ENCODE results near the gene GHR.

Gene GHR

DNA sequence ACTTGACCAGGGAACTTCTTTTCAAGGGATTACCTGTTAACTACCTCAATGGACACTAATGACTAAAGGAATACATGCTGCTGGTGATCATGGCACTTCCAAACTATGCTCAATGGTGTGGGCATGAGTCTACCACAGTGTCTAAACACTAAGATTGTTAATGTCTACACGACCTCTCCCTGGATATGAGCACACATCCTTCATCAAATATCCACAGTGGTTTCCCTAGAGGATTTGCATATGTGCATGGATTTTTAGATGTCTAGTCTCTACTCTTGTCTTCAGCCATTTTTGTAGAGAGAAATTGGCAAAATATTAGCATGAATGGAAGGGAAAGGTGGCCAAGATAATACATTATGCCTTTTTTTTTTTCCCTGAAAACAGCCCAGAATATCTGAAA, 220.1 kb downstream of the GHR start:
- Histone ChIP-seq H3K27ac (ENCODE audit: low read length) (no peak overlapping the region), H3K4me2 (ENCODE audit: low read depth, low read length) (no peak overlapping the region), H3K79me2 (ENCODE audit: low read length) (no peaks in the 10 kb centered on the region), H3K27me3 (replicated peaks; ENCODE audit: insufficient read depth, low read length) (no peaks in the 10 kb centered on the region), H3F3A (ENCODE audit: insufficient read depth, low read length) (no peaks in the 10 kb centered on the region), H3K9me2 (replicated peaks; ENCODE audit: insufficient read depth, low read length) (no peaks in the 10 kb centered on the region), H2AFZ (ENCODE audit: low read length) (no peak overlapping the region), H3K36me3 (replicated peaks; ENCODE audit: insufficient read depth, low read length) (no peaks in the 10 kb centered on the region), H3K4me1 (ENCODE audit: low read length) (no peaks in the 10 kb centered on the region), H3K4me3 (ENCODE audit: low read length) (no peak overlapping the region), H3K9me3 (replicated peaks; ENCODE audit: insufficient read depth, low read length) (no peaks in the 10 kb centered on the region), H4K20me1 (ENCODE audit: insufficient read depth, low read length) (no peaks in the 10 kb centered on the region), H3K9ac (ENCODE audit: low read length) (no peak overlapping the region)
- no peak for TF ChIP-seq EZH2phosphoT487 (IDR thresholded peaks at IDR 0.05; ENCODE audit: low read length)
- TF ChIP-seq, protein P1, sequence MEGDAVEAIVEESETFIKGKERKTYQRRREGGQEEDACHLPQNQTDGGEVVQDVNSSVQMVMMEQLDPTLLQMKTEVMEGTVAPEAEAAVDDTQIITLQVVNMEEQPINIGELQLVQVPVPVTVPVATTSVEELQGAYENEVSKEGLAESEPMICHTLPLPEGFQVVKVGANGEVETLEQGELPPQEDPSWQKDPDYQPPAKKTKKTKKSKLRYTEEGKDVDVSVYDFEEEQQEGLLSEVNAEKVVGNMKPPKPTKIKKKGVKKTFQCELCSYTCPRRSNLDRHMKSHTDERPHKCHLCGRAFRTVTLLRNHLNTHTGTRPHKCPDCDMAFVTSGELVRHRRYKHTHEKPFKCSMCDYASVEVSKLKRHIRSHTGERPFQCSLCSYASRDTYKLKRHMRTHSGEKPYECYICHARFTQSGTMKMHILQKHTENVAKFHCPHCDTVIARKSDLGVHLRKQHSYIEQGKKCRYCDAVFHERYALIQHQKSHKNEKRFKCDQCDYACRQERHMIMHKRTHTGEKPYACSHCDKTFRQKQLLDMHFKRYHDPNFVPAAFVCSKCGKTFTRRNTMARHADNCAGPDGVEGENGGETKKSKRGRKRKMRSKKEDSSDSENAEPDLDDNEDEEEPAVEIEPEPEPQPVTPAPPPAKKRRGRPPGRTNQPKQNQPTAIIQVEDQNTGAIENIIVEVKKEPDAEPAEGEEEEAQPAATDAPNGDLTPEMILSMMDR (IDR thresholded peaks at IDR 0.05; ENCODE audit: low read length): no peak
- no peak for TF ChIP-seq EZH2 (optimal IDR thresholded peaks at IDR 0.05; ENCODE audit: low read depth, low read length)
- no peak for DNase-seq

DNA sequence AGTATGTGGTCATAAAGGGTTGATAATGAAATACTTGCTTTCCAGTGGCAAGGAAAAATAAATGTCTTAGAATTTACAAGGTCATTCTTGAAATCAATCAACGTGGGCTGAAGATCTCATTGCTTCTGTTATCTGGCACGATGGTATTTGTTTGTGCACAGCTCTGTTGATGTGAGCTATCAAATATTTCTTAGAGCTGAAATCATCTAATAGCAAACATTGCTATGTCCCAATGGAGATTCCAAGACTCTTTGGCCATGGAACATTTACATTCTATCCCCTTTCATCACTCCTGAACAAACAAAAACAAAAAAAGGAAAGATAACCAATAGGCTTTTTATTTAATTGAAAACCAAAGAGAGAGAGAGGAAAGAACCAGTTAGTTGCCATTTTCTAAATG, 221.9 kb downstream of the GHR start:
- H3K9ac ChIP-seq (ENCODE audit: low read length): no peak overlapping the region
- no peaks in the 10 kb centered on the region for H3K36me3 ChIP-seq (replicated peaks; ENCODE audit: insufficient read depth, low read length)
- H3K9me3 ChIP-seq (replicated peaks; ENCODE audit: insufficient read depth, low read length): no peaks in the 10 kb centered on the region
- TF ChIP-seq EZH2phosphoT487 (IDR thresholded peaks at IDR 0.05; ENCODE audit: low read length) (no peak), EZH2 (optimal IDR thresholded peaks at IDR 0.05; ENCODE audit: low read depth, low read length) (no peak)
- TF ChIP-seq, protein P1 (IDR thresholded peaks at IDR 0.05; ENCODE audit: low read length): no peak
- no peaks in the 10 kb centered on the region for H3K4me1 ChIP-seq (ENCODE audit: low read length)
- H3K9me2 ChIP-seq (replicated peaks; ENCODE audit: insufficient read depth, low read length): no peaks in the 10 kb centered on the region
- no peak overlapping the region for H2AFZ ChIP-seq (ENCODE audit: low read length)
- no peak for DNase-seq
- H4K20me1 ChIP-seq (ENCODE audit: insufficient read depth, low read length): no peaks in the 10 kb centered on the region
- no peak overlapping the region for H3K27ac ChIP-seq (ENCODE audit: low read length)
- no peak overlapping the region for H3K4me2 ChIP-seq (ENCODE audit: low read depth, low read length)
- no peaks in the 10 kb centered on the region for H3K79me2 ChIP-seq (ENCODE audit: low read length)
- H3K4me3 ChIP-seq (ENCODE audit: low read length): no peak overlapping the region
- no peaks in the 10 kb centered on the region for H3K27me3 ChIP-seq (replicated peaks; ENCODE audit: insufficient read depth, low read length)
- no peaks in the 10 kb centered on the region for H3F3A ChIP-seq (ENCODE audit: insufficient read depth, low read length)

DNA sequence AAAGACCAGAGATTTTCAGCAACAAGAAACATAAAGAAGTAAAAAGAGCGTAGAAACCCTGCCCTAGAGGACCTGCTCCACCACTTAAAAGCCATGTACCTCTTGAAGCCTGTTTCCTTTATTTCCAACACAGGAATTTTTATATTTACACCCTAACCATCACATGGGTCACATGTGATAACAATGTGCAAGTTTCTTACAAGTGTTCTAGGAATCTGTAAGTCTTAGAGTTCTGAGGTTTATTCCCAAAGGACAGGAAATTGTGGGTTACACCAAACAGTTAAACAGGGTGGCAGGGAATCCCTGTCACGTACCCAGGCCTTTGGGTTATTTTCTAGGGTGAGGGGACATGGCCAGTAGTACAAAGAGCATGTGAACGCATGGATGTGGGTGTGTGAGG, 224.8 kb downstream of the GHR start:
- H3K9me2 ChIP-seq (replicated peaks; ENCODE audit: insufficient read depth, low read length): no peaks in the 10 kb centered on the region
- no peak overlapping the region for H3K9ac ChIP-seq (ENCODE audit: low read length)
- TF ChIP-seq EZH2 (optimal IDR thresholded peaks at IDR 0.05; ENCODE audit: low read depth, low read length): no peak
- TF ChIP-seq, protein P1 (IDR thresholded peaks at IDR 0.05; ENCODE audit: low read length): no peak
- TF ChIP-seq EZH2phosphoT487 (IDR thresholded peaks at IDR 0.05; ENCODE audit: low read length): no peak
- no peak overlapping the region for H2AFZ ChIP-seq (ENCODE audit: low read length)
- no peaks in the 10 kb centered on the region for H3K9me3 ChIP-seq (replicated peaks; ENCODE audit: insufficient read depth, low read length)
- no peak overlapping the region for H3K4me3 ChIP-seq (ENCODE audit: low read length)
- no peaks in the 10 kb centered on the region for H3K4me1 ChIP-seq (ENCODE audit: low read length)
- no peaks in the 10 kb centered on the region for H3F3A ChIP-seq (ENCODE audit: insufficient read depth, low read length)
- H3K27me3 ChIP-seq (replicated peaks; ENCODE audit: insufficient read depth, low read length): no peaks in the 10 kb centered on the region
- DNase-seq: no peak
- no peaks in the 10 kb centered on the region for H3K79me2 ChIP-seq (ENCODE audit: low read length)
- no peak overlapping the region for H3K27ac ChIP-seq (ENCODE audit: low read length)
- no peak overlapping the region for H3K4me2 ChIP-seq (ENCODE audit: low read depth, low read length)
- H4K20me1 ChIP-seq (ENCODE audit: insufficient read depth, low read length): no peaks in the 10 kb centered on the region
- no peaks in the 10 kb centered on the region for H3K36me3 ChIP-seq (replicated peaks; ENCODE audit: insufficient read depth, low read length)
